DMS79 treated with DMSO at 0.1 percent for 48 hours (cell line): ENCODE data around the gene FERMT3.
"Not testable (repeated sequence)": the region's sequence is repeated elsewhere in the genome, so short reads cannot be mapped to it uniquely, and the experiment has no call there.

ENCODE experiments used
- DNase-seq: peaks from one replicate; lab custom pipeline; 2025; lab: John Stamatoyannopoulos, UW

Gene FERMT3

GRCh38 chr11:64206457-64207255, at the start of gene FERMT3:
FERMT3 (plus strand) TSS chr11:64206721; CDS start chr11:64207365, 644 bp downstream.
- DNase-seq = no peak

- no peak for DNase-seq
Measured at GRCh38 chr11:64157631-64158394, 48.7 kb upstream of the FERMT3 start.

GRCh38 chr11:64161037-64161436, 45.5 kb upstream of the FERMT3 start:
- no peak for DNase-seq

GRCh38 chr11:64162769-64163168, 43.8 kb upstream of the FERMT3 start:
- not testable (repeated sequence) for DNase-seq

- no peak for DNase-seq
Measured at GRCh38 chr11:64163951-64164350, 42.6 kb upstream of the FERMT3 start.

- no peak for DNase-seq
Measured at GRCh38 chr11:64164392-64165312, 41.9 kb upstream of the FERMT3 start.

GRCh38 chr11:64165481-64165841, 41.1 kb upstream of the FERMT3 start:
- no peak for DNase-seq

- DNase-seq = peak; percentile 78
Measured at GRCh38 chr11:64165842-64166635, 40.5 kb upstream of the FERMT3 start, which contains the start of gene MACROD1. MACROD1 (minus strand) TSS chr11:64166113; CDS start chr11:64165994, 119 bp downstream.

- no peak for DNase-seq
Measured at GRCh38 chr11:64170419-64170818, 36.1 kb upstream of the FERMT3 start.

- no peak for DNase-seq
Measured at GRCh38 chr11:64173616-64174355, 32.7 kb upstream of the FERMT3 start.

- DNase-seq = no peak
Measured at GRCh38 chr11:64176751-64177150, 29.8 kb upstream of the FERMT3 start.

- DNase-seq = no peak
Measured at GRCh38 chr11:64178203-64178602, 28.3 kb upstream of the FERMT3 start.

- DNase-seq = no peak
Measured at GRCh38 chr11:64178951-64179639, 27.4 kb upstream of the FERMT3 start.

- no peak for DNase-seq
Measured at GRCh38 chr11:64180891-64181290, 25.6 kb upstream of the FERMT3 start.

- DNase-seq = peak; percentile 88
Measured at GRCh38 chr11:64181506-64182411, 24.8 kb upstream of the FERMT3 start.

- DNase-seq = no peak
Measured at GRCh38 chr11:64183890-64184289, 22.6 kb upstream of the FERMT3 start.

GRCh38 chr11:64185175-64185692, 21.3 kb upstream of the FERMT3 start:
- DNase-seq = no peak

GRCh38 chr11:64185693-64186491, 20.6 kb upstream of the FERMT3 start, which contains the start of gene STIP1:
STIP1 (plus strand) TSS chr11:64186171; CDS start chr11:64186262, 91 bp downstream.
- peak; percentile 100 for DNase-seq
